Heart right ventricle (tissue), 16 donors: ENCODE data around the gene DCAF15. TPM values are rescaled to one million over a fixed set of nuclear protein-coding genes. Genes with fewer than 3 reads are reported as not detected.
A peak's percentile ranks its signal among the peaks of the same experiment; 100 is the strongest.

ENCODE experiments used
- ATAC-seq, 8 donors: fragments of 200-7000 bp; cut with Tn5 transposase; one replicate each; pipeline ENCODE4 v1.9.1; 2020; ENCODE audit warnings: mild to moderate bottlenecking in 8 of 8, moderate library complexity in 8 of 8, moderate number of reproducible peaks in 1 of 8
- DNase-seq, 2 donors: peaks; one replicate each; pipeline ENCODE4 v3.0.0-alpha.2; 2020
- H3K27ac ChIP-seq, 10 donors: fragments of 200-600 bp; sonication (generic) in 2 of 10; one replicate each; pipeline versions ENCODE4 v1.5.0 to v1.8.0; 2020 to 2022; ENCODE audit warnings: mild to moderate bottlenecking in 3 of 10
- H3K27me3 ChIP-seq, 7 donors: fragments of 200-600 bp; one replicate each; pipeline ENCODE4 v1.8.0; 2021 to 2022; ENCODE audit warnings: mild to moderate bottlenecking in 2 of 7
- H3K36me3 ChIP-seq, 9 donors: fragments of 200-600 bp; sonication (generic) in 1 of 9; one replicate each; pipeline versions ENCODE4 v1.5.0 to v1.8.0; 2020 to 2022; ENCODE audit warnings: mild to moderate bottlenecking in 2 of 9
- H3K4me1 ChIP-seq, 9 donors: fragments of 200-600 bp; sonication (generic) in 1 of 9; one replicate each; pipeline versions ENCODE4 v1.5.0 to v1.8.0; 2020 to 2022; ENCODE audit warnings: mild to moderate bottlenecking in 4 of 9
- H3K4me3 ChIP-seq, 10 donors: fragments of 200-600 bp; sonication (generic) in 2 of 10; one replicate each; pipeline versions ENCODE4 v1.5.0 to v1.8.0; 2020 to 2022; ENCODE audit warnings: mild to moderate bottlenecking in 7 of 10, moderate library complexity in 2 of 10
- H3K9me3 ChIP-seq, 11 donors: fragments of 200-600 bp in 10 of 11; sonication (generic) in 2 of 11; one replicate each; pipeline versions ENCODE4 v1.5.0 to v1.8.0; 2013 to 2022; ENCODE audit warnings: mild to moderate bottlenecking in 2 of 11, control low read depth in 1 of 11, moderate library complexity in 1 of 11
- CTCF ChIP-seq, 9 donors: fragments of 200-600 bp; sonication (generic) in 2 of 9; IDR thresholded peaks; one replicate each; pipeline versions ENCODE4 v1.5.0 to v1.8.0; 2021 to 2022; ENCODE audit warnings: antibody characterized with exemption in 9 of 9, mild to moderate bottlenecking in 5 of 9, moderate library complexity in 1 of 9
- WGBS, 2 donors: extraction: QIAGEN DNeasy Blood & Tissue Kit; methylation state at CpG; one replicate each; pipeline ENCODE4 v1.1.7; 2013; ENCODE audit warnings: inconsistent platforms in 1 of 2; 5-methylcytosine and 5-hydroxymethylcytosine counted together
- intact Hi-C, 10 donors: fragments of 100-400 bp; cut with DNase I; formaldehyde crosslinking; loops; one replicate each; pipeline versions ENCODE4 v1.11.1 to v1.14.2; 2022
- polyA plus RNA-seq, 2 donors: library from polyadenylated mRNA; stranded (reverse); fragments of 200-250 nt; gene quantifications; one replicate each; pipeline ENCODE4 v1.2.3, GENCODE V29; 2013
- total RNA-seq, 10 donors: library from RNA; stranded (reverse); fragmentation: NEBNext Ultra II Directional in 3 of 10; extraction: Animal tissue kit (Norgen Biotek cat#: 25700) in 3 of 10; gene quantifications; one replicate each; pipeline versions ENCODE4 v1.2.1 to v1.2.4, GENCODE V29; 2021 to 2023
- donor health status: Arrhythmogenic right ventricular cardiomyopathy.
- donor health status: ischemic (EF 13 %, LVEDD 7.1; RV severe dilation, severe dysfunction).
- donor health status: healthy with polysubstance abuse.
- donor health status: DM: no; HTN: yes; CAD: no.
- donor health status: DM: no; HTN: no; CAD: no.
- donor health status: ischemic (EF 25% LVEDD 6.9; RV normal size, moderate dysfunction).
- donor health status: ischemic (EF 25% LVEDD 5.7; RV mildly dilated, moderate dysfunction).
- donor health status: healthy.
- donor health status: DM: yes; HTN: yes; CAD: no.
- donor health status: Ischemic cardiomyopathy.
- donor health status: ischemic (EF 35%, LVEDD 5.7; RV mildly dilated, moderate dysfunction).
- donor health status: nonischemic (EF 11% LVEDD 7.7; RV severe dilation, severe dysfunction).
- donor health status: DM: yes; HTN: yes; CAD: no.
- donor health status: PGD.
- donor health status: ischemic (EF 29% LVEDD 5.4; RV normal size, mild dysfunction).
- donor health status: nonischemic (EF 23%, LVEDD 6.1; RV moderate dilation, normal function).

Gene DCAF15
- total and polyA plus RNA-seq, 12 donors: 15.5 to 50.0 (median 18.4) TPM

- Histone ChIP-seq H3K4me1 (peaks cover 0 to 21% (median 7%) of the 10 kb centered on the region in 9 donors), H3K36me3 (peaks cover 5 to 100% (median 47%) of the 10 kb centered on the region in 9 donors), H3K9me3 (no peaks in the 10 kb centered on the region), H3K27me3 (no peaks in the 10 kb centered on the region), H3K27ac (no peak overlapping the region), H3K4me3 (no peak overlapping the region)
- intact Hi-C loops: no loop called here
- WGBS, 2 donors: 93 to 97% methylated on average over 17 of the region's 17 CpGs
- TF ChIP-seq CTCF (IDR thresholded peaks at IDR 0.05): no peak
- ATAC-seq: no peak
- DNase-seq: no peak
Measured at GRCh38 chr19:13913352-13913751, 39.0 kb upstream of the DCAF15 start.

GRCh38 chr19:13914777-13915176 is 37.5 kb upstream of the DCAF15 start:
- ATAC-seq: no peak
- H3K27ac ChIP-seq: no peak overlapping the region
- H3K4me1 ChIP-seq: peaks cover 0 to 24% (median 7%) of the 10 kb centered on the region in 9 donors
- H3K36me3 ChIP-seq: peaks cover 5 to 100% (median 47%) of the 10 kb centered on the region in 9 donors
- H3K4me3 ChIP-seq: no peak overlapping the region
- TF ChIP-seq CTCF (IDR thresholded peaks at IDR 0.05): no peak
- H3K9me3 ChIP-seq: no peaks in the 10 kb centered on the region
- 84 to 87% methylated on average over 3 of the region's 3 CpGs for WGBS, 2 donors
- intact Hi-C loops: no loop called here
- H3K27me3 ChIP-seq: no peaks in the 10 kb centered on the region
- no peak for DNase-seq

GRCh38 chr19:13917888-13918406 is 34.4 kb upstream of the DCAF15 start:
- H3K9me3 ChIP-seq: peaks cover 0 to 8% (median 0%) of the 10 kb centered on the region in 11 donors
- H3K27me3 ChIP-seq: no peaks in the 10 kb centered on the region
- TF ChIP-seq CTCF (IDR thresholded peaks at IDR 0.05): no peak
- intact Hi-C loops: no loop called here
- peaks cover 0 to 24% (median 7%) of the 10 kb centered on the region in 9 donors for H3K4me1 ChIP-seq
- DNase-seq (peak; percentile 54 to 66), ATAC-seq (peak; percentile 63 to 87 (median 78))
- no peak overlapping the region for H3K4me3 ChIP-seq
- whole genome bisulfite sequencing, 2 donors: 67 to 68% methylated on average over 14 of the region's 14 CpGs
- H3K36me3 ChIP-seq: peaks cover 13 to 100% (median 47%) of the 10 kb centered on the region in 9 donors
- H3K27ac ChIP-seq: peak overlapping the region in 5 of 10 donors; percentile 33 to 62 (median 55)

- H3K9me3 ChIP-seq: peaks cover 0 to 8% (median 0%) of the 10 kb centered on the region in 11 donors
- peaks cover 8 to 100% (median 45%) of the 10 kb centered on the region in 9 donors for H3K36me3 ChIP-seq
- ATAC-seq (no peak), DNase-seq (no peak)
- TF ChIP-seq CTCF (IDR thresholded peaks at IDR 0.05): no peak
- intact Hi-C loops: no loop called here
- 90 to 92% methylated on average over 34 of the region's 34 CpGs for WGBS, 2 donors
- no peak overlapping the region for H3K4me3 ChIP-seq
- peaks cover 0 to 24% (median 7%) of the 10 kb centered on the region in 9 donors for H3K4me1 ChIP-seq
- no peaks in the 10 kb centered on the region for H3K27me3 ChIP-seq
- H3K27ac ChIP-seq: peak overlapping the region in 2 of 10 donors; percentile 50 to 62
Measured at GRCh38 chr19:13918726-13919411, 33.4 kb upstream of the DCAF15 start.
